Lung (tissue), 12 donors: ENCODE measurements around the gene GALK2. TPM values are rescaled to one million over a fixed set of nuclear protein-coding genes. Genes with fewer than 3 reads are reported as not detected.

Experiments
- ATAC-seq: fragments of 200-7000 bp; cut with Tn5 transposase; one replicate; pipeline ENCODE4 v1.9.1; 2020; ENCODE audit warnings: moderate number of reproducible peaks; ENCODE audit not compliant: insufficient read depth, low FRiP score
- DNase-seq, 3 donors: peaks; one replicate each; pipeline ENCODE4 v3.0.0-alpha.2; 2013 to 2017
- H3K27ac ChIP-seq, 2 donors: one replicate each; pipeline ENCODE4 v1.5.1; 2013; ENCODE audit warnings: mild to moderate bottlenecking in 2 of 2, moderate library complexity in 2 of 2, control low read depth in 1 of 2, inconsistent platforms in 1 of 2, low read depth in 1 of 2, low read length in 1 of 2
- H3K27me3 ChIP-seq, 3 donors: one replicate each; pipeline ENCODE4 v1.5.1; 2013; ENCODE audit warnings: low read length in 2 of 3; ENCODE audit not compliant: control insufficient read depth in 3 of 3, insufficient read depth in 3 of 3
- H3K36me3 ChIP-seq, 4 donors: one replicate each; pipeline ENCODE4 v1.5.1; 2013; ENCODE audit warnings: low read length in 4 of 4, mild to moderate bottlenecking in 1 of 4, moderate library complexity in 1 of 4; ENCODE audit not compliant: control insufficient read depth in 4 of 4, insufficient read depth in 4 of 4
- H3K4me1 ChIP-seq, 5 donors: one replicate each; pipeline ENCODE4 v1.5.1; 2013; ENCODE audit warnings: low read length in 5 of 5, mild to moderate bottlenecking in 2 of 5, moderate library complexity in 1 of 5; ENCODE audit not compliant: control insufficient read depth in 5 of 5, insufficient read depth in 5 of 5
- H3K4me3 ChIP-seq: one replicate; pipeline ENCODE4 v1.5.1; 2013; ENCODE audit warnings: mild to moderate bottlenecking, control low read depth, moderate library complexity
- H3K9ac ChIP-seq, 2 donors: one replicate each; pipeline ENCODE4 v1.5.1; 2013; ENCODE audit warnings: low read length in 2 of 2, control low read depth in 1 of 2; ENCODE audit not compliant: insufficient read depth in 1 of 2
- H3K9me3 ChIP-seq, 4 donors: one replicate each; pipeline ENCODE4 v1.5.1; 2013; ENCODE audit warnings: low read length in 3 of 4, mild to moderate bottlenecking in 1 of 4, moderate library complexity in 1 of 4; ENCODE audit not compliant: control insufficient read depth in 4 of 4, insufficient read depth in 3 of 4
- WGBS, 2 donors: extraction: QIAGEN DNeasy Blood & Tissue Kit; methylation state at CpG; one replicate each; pipeline ENCODE4 v1.1.7; 2013; 5-methylcytosine and 5-hydroxymethylcytosine counted together
- polyA plus RNA-seq, 2 donors: library from polyadenylated mRNA; stranded (reverse); fragments of 200-250 nt; gene quantifications; one replicate each; pipeline ENCODE4 v1.2.1, GENCODE V29; 2013
- total RNA-seq, 2 donors: library from RNA; depleted of rRNA in 1 of 2; stranded (reverse); fragments of >200 nt in 1 of 2; gene quantifications; one replicate each; pipeline ENCODE4 v1.2.1, GENCODE V29; 2014 to 2021
- TF ChIP-seq, protein P1 (sequence below): IDR thresholded peaks from 2 replicates; pipeline ENCODE4 v1.5.1; 2012; ENCODE audit warnings: mild to moderate bottlenecking; ENCODE audit errors: control extremely low read depth, extremely low read depth
- donor health status: control.
- donor health status: control.
- donor health status: Bipolar disorder and iron deficiency.
- donor health status: healthy.
- donor health status: DM: yes; HTN: yes; CAD: no.

Gene GALK2
- total and polyA plus RNA-seq, 4 donors: 12.4 to 44.8 (median 34.0) TPM

GRCh38 chr15:49137861-49138260, 32.2 kb upstream of the GALK2 start:
- H3K27ac ChIP-seq: no peak overlapping the region
- H3K36me3 ChIP-seq: peaks cover 15 to 43% (median 30%) of the 10 kb centered on the region in 4 donors
- H3K9ac ChIP-seq: no peak overlapping the region
- ATAC-seq (no peak), DNase-seq (no peak)
- 73 to 82% methylated on average over 2 of the region's 2 CpGs for WGBS, 2 donors
- H3K4me1 ChIP-seq: peaks cover 0 to 5% (median 0%) of the 10 kb centered on the region in 5 donors
- TF ChIP-seq, protein P1, sequence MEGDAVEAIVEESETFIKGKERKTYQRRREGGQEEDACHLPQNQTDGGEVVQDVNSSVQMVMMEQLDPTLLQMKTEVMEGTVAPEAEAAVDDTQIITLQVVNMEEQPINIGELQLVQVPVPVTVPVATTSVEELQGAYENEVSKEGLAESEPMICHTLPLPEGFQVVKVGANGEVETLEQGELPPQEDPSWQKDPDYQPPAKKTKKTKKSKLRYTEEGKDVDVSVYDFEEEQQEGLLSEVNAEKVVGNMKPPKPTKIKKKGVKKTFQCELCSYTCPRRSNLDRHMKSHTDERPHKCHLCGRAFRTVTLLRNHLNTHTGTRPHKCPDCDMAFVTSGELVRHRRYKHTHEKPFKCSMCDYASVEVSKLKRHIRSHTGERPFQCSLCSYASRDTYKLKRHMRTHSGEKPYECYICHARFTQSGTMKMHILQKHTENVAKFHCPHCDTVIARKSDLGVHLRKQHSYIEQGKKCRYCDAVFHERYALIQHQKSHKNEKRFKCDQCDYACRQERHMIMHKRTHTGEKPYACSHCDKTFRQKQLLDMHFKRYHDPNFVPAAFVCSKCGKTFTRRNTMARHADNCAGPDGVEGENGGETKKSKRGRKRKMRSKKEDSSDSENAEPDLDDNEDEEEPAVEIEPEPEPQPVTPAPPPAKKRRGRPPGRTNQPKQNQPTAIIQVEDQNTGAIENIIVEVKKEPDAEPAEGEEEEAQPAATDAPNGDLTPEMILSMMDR: no peak
- no peaks in the 10 kb centered on the region for H3K27me3 ChIP-seq
- no peak overlapping the region for H3K4me3 ChIP-seq
- no peaks in the 10 kb centered on the region for H3K9me3 ChIP-seq

DNA sequence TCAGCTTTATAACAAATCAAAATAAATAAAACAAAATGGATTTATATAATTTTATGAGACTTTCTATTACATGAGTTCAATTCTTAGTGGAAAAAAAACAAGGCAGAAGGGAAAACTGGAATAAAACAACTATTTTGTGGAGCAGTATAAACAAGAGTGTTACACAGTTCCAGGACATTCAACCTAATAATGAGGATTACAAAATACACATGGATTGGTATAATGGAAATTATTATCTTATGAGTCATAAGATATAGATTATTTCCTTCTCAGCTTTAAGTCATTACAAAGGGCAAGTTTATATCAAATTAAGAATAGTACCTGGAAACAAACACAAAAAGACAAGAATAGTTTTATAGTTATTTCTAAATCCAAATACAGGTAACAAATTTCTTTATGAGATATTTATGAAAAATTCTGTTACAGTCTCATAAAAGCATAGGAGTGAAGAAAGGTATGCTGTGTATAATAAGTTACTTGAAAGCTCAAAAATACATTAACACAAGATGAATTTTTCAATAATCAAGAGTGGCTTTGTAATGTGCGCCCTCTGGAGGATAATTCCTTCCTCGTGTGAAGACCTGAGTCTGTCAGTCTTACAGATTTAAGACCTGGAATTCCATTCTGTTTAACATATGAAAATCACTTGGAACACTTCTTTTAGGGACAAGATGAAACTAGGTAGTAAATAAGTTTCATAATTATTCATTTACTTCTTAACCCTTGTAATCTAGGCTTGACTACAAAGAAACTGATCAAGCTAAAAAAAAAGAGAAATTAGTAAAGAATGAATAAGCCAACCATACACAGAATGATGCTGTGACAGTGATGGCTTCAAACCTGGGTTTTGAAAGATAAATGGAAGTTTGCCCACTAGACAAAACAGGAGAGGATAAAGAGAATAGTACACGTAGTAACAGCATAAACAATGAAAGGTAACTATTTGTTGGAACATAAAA, 24.1 kb upstream of the GALK2 start:
- TF ChIP-seq, protein P1: peak; percentile 37
- ATAC-seq (no peak), DNase-seq (peak; percentile 30 to 78 (median 69))
- 26 to 34% methylated on average over 3 of the region's 3 CpGs for WGBS, 2 donors
- Histone ChIP-seq H3K27me3 (no peaks in the 10 kb centered on the region), H3K9ac (no peak overlapping the region), H3K4me1 (peaks cover 0 to 16% (median 0%) of the 10 kb centered on the region in 5 donors), H3K4me3 (no peak overlapping the region), H3K36me3 (peaks cover 13 to 24% (median 19%) of the 10 kb centered on the region in 4 donors), H3K27ac (no peak overlapping the region), H3K9me3 (no peaks in the 10 kb centered on the region)

- ATAC-seq: no peak
- TF ChIP-seq, protein P1: no peak
- no peak for DNase-seq
- peaks cover 3 to 4% (median 3%) of the 10 kb centered on the region in 4 donors for H3K36me3 ChIP-seq
- H3K4me1 ChIP-seq: peaks cover 0 to 18% (median 2%) of the 10 kb centered on the region in 5 donors
- 28 to 61% methylated on average over 1 of the region's 1 CpG for WGBS, 2 donors
- H3K9ac ChIP-seq: no peak overlapping the region
- H3K27ac ChIP-seq: no peak overlapping the region
- no peaks in the 10 kb centered on the region for H3K27me3 ChIP-seq
- H3K9me3 ChIP-seq: no peaks in the 10 kb centered on the region
- no peak overlapping the region for H3K4me3 ChIP-seq
Measured at GRCh38 chr15:49148298-49148697, 21.7 kb upstream of the GALK2 start.
